DLD1 (cell line): ENCODE data around the gene DAAM1.

Source experiments
- in situ Hi-C: cut with HindIII; loops from 2 replicates; pipeline ENCODE4 v1.10.0; 2017; ENCODE audit warnings: low sequenced_read_pairs

Gene DAAM1

GRCh38 chr14:59336706-59337105 lies 148.2 kb downstream of the DAAM1 start:
- in situ Hi-C loops: no loop called here

GRCh38 chr14:59337141-59337611 lies 148.7 kb downstream of the DAAM1 start:
- in situ Hi-C loops: no loop called here

GRCh38 chr14:59338761-59339160 lies 150.3 kb downstream of the DAAM1 start:
- in situ Hi-C loops: no loop called here

- in situ Hi-C loops: no loop called here
Measured at GRCh38 chr14:59339524-59340330, 151.3 kb downstream of the DAAM1 start.

DNA sequence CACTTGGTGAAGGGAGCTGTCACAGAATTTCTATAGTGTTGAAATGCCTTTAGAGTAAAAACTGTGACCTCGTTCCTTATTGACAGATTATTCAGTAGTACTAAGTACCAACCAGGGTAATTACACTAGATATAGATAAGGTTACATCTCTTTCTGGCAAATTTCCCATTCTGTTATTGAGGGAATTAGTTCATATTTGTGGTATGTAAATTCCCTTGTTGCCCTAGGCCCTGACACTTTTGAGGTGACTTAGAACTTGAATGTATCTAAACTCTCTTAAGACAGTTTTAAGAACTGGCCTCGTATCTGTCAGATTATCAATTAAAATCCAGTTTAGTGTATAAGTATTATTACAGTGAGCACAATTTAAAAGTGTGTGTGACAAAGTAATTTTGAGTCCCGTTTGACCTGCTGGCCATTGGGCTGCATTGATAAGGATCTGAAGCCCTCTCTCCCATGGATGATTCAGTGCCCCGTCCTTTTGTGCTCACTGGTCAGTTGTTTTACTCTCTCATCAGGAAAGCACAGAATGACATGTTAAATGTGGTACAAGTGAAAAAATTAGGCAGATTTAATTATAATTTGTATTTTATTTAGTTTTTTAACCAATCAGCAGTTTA lies 153.5 kb downstream of the DAAM1 start:
- in situ Hi-C loops: no loop called here

DNA sequence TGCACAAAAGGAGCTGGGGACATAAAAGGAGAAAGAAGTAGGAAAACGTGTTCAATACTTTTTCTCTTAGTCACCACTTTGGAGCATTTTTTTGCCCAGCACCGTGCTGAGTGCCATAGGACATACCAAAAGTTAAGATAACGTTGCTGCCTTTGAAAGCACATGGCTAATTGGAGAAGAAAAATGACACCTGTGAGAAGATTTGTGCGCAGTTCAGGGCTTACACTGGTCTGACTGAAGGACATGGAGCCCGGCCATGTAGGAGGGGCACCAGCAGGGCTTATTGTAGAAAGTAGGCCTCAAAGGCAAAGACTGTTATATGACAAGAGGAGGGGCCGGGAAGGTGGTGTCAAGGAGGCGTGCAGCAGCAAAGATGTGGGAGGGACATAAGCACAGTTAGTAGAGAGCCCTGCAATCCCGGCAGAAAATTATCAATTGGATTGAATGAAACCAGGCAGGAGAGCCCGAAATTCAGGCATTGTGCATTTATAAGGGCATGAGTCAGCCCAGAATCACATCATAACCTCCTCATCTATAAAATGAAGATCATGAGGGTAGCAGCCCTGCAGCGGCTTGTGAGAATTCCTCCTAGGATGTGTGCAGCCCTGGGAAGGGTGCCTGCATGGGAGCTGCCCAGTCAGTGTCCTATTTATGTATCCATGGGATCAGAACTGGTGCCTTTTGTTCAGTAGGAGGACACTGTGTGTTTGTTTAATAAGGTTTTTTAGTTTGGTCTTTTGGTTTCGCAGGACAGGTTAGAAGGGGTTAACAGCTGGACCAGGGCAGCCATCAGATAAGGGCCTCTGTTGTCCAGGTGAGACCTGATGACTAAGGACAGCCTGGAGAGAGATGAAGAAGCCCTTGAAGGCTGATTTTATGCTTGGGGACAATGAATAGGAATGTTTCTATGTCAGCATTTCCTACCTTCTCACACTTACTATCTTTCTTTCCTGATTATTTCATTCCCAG lies 154.3 kb downstream of the DAAM1 start:
- in situ Hi-C loops: no loop called here

DNA sequence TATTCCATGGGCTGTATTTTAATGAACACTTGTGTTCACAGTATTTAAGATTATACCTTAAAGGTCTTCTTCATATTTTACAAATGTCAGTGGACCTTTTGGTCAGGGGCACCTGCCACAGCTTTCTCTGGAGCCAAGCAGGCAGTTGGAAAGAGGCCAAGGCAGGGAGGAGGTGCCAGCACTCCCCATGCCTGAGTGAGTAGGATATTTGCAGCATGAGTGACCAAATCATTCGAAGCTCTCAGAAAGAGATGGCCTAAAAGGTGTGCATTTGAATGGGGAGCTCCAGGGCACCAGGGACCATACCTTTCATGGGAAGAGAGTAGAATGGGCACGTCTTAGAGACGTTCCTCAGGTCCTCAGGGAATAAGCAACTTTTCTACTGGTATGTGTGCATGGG lies 155.1 kb downstream of the DAAM1 start:
- in situ Hi-C loops: no loop called here

DNA sequence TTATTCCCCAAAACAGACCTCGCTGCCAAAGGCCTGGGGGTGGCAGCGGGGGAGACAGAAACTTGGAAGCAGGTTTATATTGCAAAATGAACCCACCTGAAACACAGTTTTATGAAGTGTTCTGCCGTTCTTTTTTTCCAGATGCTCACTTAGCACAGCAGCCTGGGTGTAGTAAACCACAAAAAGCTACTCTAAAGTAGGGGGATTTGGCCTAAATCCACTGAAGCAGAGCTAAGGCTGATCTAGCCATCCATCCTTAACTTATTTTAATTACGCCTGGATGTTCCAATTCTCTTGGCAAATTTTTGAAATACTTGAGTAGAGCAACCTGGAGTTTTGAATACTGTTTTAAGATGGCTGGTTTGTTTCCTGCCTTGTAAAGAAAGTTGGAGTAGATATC lies 155.5 kb downstream of the DAAM1 start:
- in situ Hi-C loops: no loop called here

DNA sequence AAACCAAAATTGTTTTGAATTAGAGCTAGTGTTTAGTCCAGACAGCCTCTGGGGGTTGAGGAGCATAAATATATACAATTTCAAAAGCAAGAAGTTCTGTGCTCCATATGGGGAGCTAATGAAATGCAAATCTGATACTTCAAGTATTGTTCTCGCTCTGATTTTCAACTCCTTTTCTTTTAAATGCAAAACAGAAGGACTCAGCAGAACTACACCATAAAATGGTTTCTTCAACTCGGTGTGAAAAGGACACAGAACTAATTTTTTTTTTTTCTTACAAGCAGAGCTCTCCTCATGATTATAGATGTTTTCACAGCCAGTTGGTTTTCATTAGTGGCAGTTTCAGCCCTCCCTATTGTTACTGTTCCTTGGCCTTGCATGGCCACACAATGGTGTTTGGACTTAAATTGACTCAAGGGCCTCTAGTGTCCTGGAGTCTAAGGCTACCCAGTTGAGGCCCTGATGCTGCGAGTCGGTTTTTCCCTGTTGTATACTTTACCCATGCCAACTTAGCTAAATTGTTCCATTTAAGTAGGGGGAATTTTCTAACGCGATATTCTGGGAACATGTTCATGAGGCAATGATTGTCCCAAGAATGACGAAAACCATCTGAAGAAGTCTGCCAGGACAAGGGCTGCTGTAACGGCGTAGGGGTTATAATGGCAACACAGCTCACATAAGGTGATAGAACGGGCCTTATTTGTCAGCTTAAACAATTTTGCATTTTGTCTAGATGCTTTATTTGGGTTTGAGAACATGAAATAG lies 156.4 kb downstream of the DAAM1 start:
- in situ Hi-C loops: no loop called here

- in situ Hi-C loops: no loop called here
Measured at GRCh38 chr14:59346329-59346728, 157.9 kb downstream of the DAAM1 start.

GRCh38 chr14:59346796-59347510 lies 158.5 kb downstream of the DAAM1 start:
- in situ Hi-C loops: no loop called here

- in situ Hi-C loops: no loop called here
Measured at GRCh38 chr14:59347511-59347900, 159.0 kb downstream of the DAAM1 start.

GRCh38 chr14:59347915-59348314 lies 159.4 kb downstream of the DAAM1 start:
- in situ Hi-C loops: no loop called here

DNA sequence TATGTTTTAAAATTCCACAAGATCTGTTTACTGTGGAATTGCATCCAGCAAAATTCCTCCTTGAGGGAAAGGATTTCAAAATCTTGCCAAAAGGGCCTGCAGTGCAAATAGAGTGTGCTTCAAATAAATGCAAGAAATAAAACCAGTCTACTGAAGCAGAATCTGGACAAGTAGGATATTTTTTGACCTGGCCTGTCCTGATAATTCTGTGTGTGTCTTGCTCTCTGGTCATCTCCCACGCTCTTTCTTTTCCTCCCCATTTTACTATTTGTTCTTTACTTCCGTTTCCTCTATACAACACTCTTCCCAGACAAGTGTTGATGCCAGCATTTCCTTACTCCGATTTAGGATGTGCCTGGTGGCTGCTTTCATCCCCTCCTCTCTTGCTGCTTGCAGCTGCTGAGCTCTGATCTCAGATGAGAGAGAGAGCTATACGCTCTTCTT lies 160.8 kb downstream of the DAAM1 start:
- in situ Hi-C loops: no loop called here

GRCh38 chr14:59352961-59353360 lies 164.5 kb downstream of the DAAM1 start:
- in situ Hi-C loops: no loop called here

DNA sequence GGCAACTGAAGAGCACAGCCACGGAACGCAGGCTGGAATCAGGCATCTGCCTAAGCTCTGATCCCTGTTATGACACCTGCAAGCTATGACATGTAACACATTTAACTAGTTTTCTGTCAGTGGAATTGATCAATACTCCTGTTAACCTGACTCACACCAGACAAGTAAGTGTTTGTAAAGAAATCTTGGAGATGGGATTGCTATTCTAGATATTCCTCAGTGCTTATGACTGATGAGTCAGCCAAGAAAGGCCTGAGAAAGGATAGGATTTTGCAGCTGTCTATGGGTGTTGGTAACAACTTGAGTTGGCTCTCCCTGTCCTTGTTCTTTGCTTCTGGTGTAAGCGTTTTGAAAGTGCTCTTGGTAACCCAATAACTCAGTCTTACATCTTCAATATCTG lies 166.2 kb downstream of the DAAM1 start:
- in situ Hi-C loops: no loop called here

DNA sequence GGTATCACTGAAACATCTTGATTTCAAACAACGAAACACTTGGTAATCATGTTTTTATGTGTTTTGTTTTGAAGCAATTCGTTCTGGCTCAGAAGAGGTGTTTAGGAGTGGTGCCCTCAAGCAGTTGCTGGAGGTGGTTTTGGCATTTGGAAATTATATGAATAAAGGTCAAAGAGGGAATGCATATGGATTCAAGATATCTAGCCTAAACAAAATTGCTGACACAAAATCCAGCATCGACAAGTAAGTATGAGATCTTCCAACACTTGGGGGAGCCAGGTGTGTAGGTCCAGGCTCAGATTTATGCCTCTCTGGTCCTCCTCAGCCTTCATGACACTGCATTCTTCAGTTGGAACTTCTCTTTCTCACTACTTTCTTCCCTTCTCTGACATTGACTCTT lies 166.6 kb downstream of the DAAM1 start:
- in situ Hi-C loops: no loop called here

GRCh38 chr14:59356312-59356711 lies 167.8 kb downstream of the DAAM1 start:
- in situ Hi-C loops: no loop called here

- in situ Hi-C loops: no loop called here
Measured at GRCh38 chr14:59356767-59357166, 168.3 kb downstream of the DAAM1 start.

- in situ Hi-C loops: no loop called here
Measured at GRCh38 chr14:59358102-59358501, 169.6 kb downstream of the DAAM1 start.
